Activated CD8-positive, alpha-beta memory T cell treated with anti-CD3 and anti-CD28 coated beads for 24 hours (primary cell): ENCODE data around the gene HIPK1.
"Not testable (repeated sequence)": the region's sequence is repeated elsewhere in the genome, so short reads cannot be mapped to it uniquely, and the experiment has no call there.

Experiments used
- DNase-seq: peaks from one replicate; pipeline ENCODE4 v3.0.0-alpha.2; 2020

HIPK1 gene

GRCh38 chr1:113946112-113946511 is 17.0 kb downstream of the HIPK1 start:
- no peak for DNase-seq

DNA sequence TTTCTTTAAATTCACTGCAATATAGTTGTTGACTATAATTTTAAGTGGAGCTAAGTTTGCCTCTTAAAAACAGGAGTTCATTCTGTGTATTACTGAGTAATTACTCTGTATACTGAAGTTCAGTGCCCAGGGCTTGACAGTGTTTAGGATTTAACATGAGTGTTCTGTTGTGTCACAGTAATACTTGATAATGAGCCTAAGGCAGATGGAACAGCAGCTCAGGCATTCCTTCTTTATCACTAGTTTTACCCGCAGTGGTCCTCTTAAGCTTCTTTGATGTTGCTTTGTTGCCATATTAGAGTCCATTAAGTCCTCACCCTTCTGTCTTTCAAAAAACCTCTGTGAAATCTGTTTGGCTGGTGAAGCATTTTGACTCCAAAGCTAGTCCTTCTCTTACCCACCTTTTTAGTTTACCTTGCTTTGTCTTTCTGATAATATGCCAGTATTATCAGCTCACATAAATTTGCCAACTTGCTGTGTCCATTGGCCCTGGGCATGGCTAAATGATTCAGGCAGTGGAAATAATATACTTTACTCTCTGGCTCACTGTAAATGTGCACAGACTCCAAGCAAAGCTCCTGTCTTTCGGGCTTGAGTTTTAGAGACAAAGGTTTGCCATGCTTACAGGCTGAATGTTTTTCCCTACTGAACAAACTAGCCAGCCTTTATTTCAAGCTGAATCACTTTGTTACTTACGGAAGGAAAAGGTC is 17.7 kb downstream of the HIPK1 start:
- DNase-seq, result no peak

GRCh38 chr1:113947388-113948107 is 18.4 kb downstream of the HIPK1 start:
- no peak for DNase-seq

GRCh38 chr1:113948151-113948550 is 19.0 kb downstream of the HIPK1 start:
- DNase-seq, result not testable (repeated sequence)

DNA sequence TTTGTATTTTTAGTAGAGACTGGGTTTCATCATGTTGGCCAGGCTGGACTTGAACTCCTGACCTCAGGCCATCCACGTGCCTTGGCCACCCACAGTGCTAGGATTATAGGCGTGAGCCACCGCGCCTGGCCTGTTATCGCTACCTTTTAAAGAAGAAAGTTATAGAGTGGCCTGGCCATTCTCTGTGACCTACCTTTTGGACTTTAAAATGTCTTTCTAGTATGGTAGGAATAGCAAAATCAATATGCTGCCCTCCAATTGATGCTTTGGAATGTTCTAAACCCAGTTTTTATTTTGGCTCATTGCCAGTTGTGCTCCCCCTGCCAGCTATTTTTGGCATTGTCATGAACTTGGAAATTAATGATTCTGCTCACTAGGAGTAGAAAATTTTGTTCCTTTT is 19.9 kb downstream of the HIPK1 start:
- DNase-seq, result no peak

DNA sequence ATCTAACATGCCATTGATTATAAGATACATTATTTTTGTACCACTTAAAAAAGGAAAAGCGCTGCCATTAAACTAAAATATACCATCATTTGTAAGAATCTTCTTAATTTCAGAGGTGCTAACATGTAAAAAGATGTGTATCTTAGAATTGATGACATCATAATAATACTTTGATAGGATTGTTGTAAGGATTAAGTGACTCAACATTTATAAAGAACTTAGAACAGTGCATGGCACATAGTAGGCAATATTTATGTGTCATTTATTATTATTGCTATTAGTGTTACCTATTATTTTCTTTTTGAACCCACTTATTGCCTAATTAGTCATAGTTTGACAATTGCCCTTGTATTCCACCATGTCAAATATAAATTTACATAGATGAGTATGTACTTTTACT is 21.8 kb downstream of the HIPK1 start:
- DNase-seq, result no peak

GRCh38 chr1:113951719-113952118 is 22.6 kb downstream of the HIPK1 start:
- no peak for DNase-seq

- no peak for DNase-seq
Measured at GRCh38 chr1:113957984-113958383, 28.9 kb downstream of the HIPK1 start.

- DNase-seq, result no peak
Measured at GRCh38 chr1:113958691-113959090, 29.6 kb downstream of the HIPK1 start.

DNA sequence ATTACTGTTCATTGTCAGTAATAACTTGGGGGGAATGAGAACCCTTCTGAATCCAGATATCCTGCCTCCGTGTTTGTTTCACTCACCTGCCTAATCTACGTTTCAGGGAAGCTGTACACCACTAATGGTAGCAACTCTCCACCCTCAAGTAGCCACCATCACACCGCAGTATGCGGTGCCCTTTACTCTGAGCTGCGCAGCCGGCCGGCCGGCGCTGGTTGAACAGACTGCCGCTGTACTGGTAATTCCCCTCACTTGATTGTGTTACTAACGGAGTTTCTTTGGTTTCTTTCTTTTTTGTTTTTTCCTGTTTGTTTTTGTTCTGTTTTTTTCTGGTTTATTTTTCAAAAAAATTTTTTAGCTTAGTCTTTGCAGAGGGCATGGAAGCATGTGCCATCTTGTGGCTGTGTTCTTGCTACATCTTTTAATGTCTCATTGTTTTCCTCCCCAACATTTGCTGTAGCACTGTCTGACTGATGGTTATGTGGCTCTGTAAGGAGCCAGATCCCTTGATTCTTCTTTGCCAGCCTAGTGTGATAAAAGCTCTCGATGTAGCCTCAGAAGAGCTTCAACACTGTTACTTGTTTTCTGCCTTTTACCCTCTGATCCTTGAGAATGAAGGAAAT is 34.3 kb downstream of the HIPK1 start:
- DNase-seq, result no peak

DNA sequence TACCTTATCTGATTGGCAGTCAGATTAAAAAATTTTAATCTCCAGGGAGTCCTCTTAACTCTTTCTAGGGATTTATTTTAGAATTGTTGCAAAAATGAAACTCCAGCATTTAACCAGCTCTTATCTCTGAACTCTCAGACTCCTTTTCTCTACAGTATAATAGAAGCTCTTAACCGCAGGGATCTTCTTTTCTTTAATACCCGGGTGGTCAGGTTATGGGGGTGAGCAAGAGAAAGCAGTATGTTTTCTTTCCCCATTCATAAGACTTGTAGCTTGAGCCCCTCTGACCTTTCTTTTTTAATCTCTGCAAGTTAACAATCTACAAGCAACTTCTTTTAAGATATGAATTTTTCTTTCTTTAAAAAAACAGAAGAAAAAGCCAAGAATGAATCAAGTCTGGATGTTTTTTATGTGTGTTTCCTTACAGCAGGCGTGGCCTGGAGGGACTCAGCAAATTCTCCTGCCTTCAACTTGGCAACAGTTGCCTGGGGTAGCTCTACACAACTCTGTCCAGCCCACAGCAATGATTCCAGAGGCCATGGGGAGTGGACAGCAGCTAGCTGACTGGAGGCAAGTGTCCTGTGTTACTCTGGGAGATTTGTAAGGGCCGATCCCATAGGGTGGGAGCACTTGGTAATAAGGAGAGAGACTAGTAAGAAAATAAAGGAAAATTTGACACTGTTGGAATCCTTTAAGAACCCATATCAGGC is 36.7 kb downstream of the HIPK1 start:
- DNase-seq, result no peak

DNA sequence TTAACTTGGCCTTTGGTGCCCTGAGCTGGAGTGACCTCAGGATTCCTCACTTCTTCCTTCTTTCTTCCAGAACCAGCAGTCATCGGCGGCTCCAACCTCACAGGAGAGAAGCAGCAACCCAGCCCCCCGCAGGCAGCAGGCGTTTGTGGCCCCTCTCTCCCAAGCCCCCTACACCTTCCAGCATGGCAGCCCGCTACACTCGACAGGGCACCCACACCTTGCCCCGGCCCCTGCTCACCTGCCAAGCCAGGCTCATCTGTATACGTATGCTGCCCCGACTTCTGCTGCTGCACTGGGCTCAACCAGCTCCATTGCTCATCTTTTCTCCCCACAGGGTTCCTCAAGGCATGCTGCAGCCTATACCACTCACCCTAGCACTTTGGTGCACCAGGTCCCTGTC is 43.8 kb downstream of the HIPK1 start:
- no peak for DNase-seq

DNA sequence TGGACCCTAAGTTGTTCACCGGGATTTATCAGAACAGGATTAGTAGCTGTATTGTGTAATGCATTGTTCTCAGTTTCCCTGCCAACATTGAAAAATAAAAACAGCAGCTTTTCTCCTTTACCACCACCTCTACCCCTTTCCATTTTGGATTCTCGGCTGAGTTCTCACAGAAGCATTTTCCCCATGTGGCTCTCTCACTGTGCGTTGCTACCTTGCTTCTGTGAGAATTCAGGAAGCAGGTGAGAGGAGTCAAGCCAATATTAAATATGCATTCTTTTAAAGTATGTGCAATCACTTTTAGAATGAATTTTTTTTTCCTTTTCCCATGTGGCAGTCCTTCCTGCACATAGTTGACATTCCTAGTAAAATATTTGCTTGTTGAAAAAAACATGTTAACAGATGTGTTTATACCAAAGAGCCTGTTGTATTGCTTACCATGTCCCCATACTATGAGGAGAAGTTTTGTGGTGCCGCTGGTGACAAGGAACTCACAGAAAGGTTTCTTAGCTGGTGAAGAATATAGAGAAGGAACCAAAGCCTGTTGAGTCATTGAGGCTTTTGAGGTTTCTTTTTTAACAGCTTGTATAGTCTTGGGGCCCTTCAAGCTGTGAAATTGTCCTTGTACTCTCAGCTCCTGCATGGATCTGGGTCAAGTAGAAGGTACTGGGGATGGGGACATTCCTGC is 46.2 kb downstream of the HIPK1 start:
- DNase-seq, result no peak

DNA sequence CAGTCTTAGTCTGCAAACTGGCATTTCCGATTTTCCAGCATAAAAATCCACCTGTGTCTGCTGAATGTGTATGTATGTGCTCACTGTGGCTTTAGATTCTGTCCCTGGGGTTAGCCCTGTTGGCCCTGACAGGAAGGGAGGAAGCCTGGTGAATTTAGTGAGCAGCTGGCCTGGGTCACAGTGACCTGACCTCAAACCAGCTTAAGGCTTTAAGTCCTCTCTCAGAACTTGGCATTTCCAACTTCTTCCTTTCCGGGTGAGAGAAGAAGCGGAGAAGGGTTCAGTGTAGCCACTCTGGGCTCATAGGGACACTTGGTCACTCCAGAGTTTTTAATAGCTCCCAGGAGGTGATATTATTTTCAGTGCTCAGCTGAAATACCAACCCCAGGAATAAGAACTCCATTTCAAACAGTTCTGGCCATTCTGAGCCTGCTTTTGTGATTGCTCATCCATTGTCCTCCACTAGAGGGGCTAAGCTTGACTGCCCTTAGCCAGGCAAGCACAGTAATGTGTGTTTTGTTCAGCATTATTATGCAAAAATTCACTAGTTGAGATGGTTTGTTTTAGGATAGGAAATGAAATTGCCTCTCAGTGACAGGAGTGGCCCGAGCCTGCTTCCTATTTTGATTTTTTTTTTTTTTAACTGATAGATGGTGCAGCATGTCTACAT is 47.6 kb downstream of the HIPK1 start:
- no peak for DNase-seq

DNA sequence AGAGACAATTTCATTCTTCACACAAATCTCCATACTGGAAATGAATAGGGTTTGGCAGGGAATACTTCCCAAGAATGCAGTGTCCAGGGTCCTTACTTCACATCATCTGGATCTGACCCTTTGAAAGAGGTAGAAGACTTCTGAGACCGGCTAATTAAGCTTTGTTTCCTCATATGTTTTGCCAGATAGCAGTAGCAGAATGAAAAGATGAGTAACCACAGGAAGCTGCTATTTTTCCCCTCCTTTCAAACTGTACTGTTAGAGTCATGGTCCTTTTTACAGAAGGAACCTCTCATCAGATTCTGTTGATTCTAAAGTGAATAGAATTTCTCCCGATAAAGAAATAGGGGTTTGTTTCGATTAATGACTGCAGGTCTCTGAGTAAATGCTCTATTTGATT is 48.8 kb downstream of the HIPK1 start:
- no peak for DNase-seq

DNA sequence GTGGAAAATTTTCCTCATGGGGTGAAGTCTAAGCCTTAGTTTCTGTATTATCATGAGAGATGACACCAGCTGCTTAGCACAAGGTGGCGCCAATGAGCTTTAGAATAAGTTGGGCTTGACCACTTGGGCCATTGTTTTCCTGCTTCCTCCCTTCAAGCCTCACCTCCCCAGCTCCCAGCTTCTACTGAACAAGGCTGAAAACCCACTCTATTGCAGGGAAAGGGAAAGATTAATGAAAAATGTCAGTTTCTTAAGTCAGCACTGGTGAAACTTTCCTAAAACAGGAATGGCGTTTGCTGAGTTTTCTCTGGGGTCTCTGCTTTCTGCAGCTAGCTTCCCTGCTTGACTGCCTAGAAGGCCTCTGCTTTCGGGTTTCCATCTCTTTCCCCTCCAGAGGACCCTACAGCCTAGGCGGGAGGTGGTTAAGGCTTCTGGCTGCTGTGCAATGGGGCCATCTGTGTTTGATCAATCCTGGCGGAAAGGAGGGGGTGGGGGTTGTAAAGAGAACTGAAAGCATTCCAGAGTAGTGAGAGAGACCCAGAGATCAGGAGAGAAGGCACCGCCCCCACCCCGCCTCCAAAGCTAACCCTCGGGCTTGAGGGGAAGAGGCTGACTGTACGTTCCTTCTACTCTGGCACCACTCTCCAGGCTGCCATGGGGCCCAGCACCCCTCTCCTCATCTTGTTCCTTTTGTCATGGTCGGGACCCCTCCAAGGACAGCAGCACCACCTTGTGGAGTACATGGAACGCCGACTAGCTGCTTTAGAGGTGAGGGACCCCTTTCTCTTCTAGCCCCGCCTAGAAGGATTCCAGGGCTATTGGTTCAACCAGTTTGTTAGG is 50.0 kb downstream of the HIPK1 start, which contains the start of gene OLFML3:
Gene OLFML3, plus strand, starts transcription at position 612 of the 840 bp plus-strand sequence. Its CDS starts 43 bp downstream, at position 655.
- DNase-seq, result peak; percentile 73

DNA sequence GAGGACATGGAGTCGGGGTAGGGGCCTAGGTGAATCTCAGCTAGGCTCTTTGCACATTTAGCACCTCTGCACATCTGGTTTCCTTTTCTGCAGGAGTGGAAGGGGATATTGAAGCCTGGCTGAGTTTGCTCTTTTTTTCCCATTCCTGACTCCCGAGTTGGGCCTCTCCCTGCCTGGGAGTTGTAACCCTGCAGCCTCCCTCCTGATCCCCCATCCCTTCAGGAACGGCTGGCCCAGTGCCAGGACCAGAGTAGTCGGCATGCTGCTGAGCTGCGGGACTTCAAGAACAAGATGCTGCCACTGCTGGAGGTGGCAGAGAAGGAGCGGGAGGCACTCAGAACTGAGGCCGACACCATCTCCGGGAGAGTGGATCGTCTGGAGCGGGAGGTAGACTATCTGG is 51.0 kb downstream of the HIPK1 start:
- no peak for DNase-seq

- DNase-seq, result no peak
Measured at GRCh38 chr1:113981962-113982931, 53.1 kb downstream of the HIPK1 start.

DNA sequence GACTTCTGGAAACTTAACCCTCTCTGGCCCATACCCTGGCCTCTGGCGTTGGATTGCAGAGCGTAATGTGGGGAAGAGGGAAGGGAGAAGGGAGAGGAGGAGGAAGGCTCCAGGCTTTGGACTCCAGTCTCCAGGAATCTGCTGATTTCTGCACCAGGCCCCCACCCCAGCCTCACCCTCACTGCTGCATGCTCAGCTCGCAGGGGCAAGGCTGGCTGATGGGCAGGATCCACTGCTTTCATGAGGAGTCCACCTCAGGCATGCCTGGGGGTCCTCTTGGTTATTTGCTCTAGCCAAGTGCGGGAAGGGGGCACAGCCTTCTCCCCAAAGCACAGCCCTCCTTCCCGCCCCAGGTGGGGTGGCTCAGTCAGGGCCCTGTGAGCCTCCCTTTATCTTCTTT is 53.8 kb downstream of the HIPK1 start:
- DNase-seq, result no peak

DNA sequence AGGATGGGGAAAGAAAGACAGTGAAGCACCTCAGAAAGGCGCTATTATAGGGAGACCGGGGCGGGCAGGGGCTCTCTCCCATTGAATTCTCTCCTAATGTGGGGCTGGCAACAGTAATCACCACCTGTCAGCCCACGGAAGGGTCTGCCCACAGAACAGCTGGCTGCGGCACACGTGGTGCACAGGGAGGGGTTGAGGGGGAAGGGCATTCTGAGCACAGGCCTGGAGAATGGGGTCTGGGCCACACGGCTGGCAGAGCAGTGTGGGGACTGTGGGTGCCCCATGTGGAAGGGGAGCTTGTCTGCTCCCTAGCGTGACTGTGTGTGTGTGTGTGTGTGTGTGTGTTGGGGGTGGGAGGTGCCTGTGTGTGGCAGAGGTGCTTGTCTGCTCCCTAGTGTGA is 54.3 kb downstream of the HIPK1 start:
- DNase-seq, result no peak
